K562 (cell line): ENCODE results near the gene KCTD16.

ENCODE experiments used
- CTCF ChIP-seq, 3 experiments: IDR thresholded peaks in 2 of 3; conservative IDR thresholded peaks in 1 of 3; 2 replicates each; pipeline ENCODE4 v1.5.1; 2011 to 2012; ENCODE audit warnings: low read length in 3 of 3, mild to moderate bottlenecking in 3 of 3, control low read depth in 2 of 3, improper control_type of control experiment in 1 of 3, inconsistent platforms in 1 of 3, low read depth in 1 of 3, mixed read lengths in 1 of 3, moderate library complexity in 1 of 3; ENCODE audit not compliant: insufficient read depth in 2 of 3
- EGR1 ChIP-seq: fragments of 450-650 bp; conservative IDR thresholded peaks from 2 replicates; pipeline ENCODE4 v1.6.1; 2017; ENCODE audit warnings: mild to moderate bottlenecking
- FUS ChIP-seq: fragments of 200-400 bp; formaldehyde crosslinking; optimal IDR thresholded peaks from 2 replicates; pipeline ENCODE3; 2017; ENCODE audit warnings: low read depth, low read length
- MXI1 ChIP-seq: IDR thresholded peaks from 2 replicates; pipeline ENCODE4 v1.6.1; 2011; ENCODE audit warnings: low read depth, mild to moderate bottlenecking, improper control_type of control experiment, low read length
- ZNF274 ChIP-seq: IDR thresholded peaks from 2 replicates; pipeline ENCODE4 v1.6.1; 2011; ENCODE audit warnings: low read depth, mild to moderate bottlenecking, low read length, moderate library complexity, borderline replicate concordance
- ZNF512 ChIP-seq: IDR thresholded peaks from 2 replicates; pipeline ENCODE4 v1.6.1; 2016; ENCODE audit warnings: missing genetic modification characterization, missing compliant biosample characterization

GRCh38 chr5:144361406-144361805 is 190.7 kb downstream of the KCTD16 start:
- TF ChIP-seq ZNF512, result no peak
- no peak for TF ChIP-seq FUS
- no peak for TF ChIP-seq MXI1
- TF ChIP-seq EGR1, result no peak
- TF ChIP-seq ZNF274, result no peak
- no peak for TF ChIP-seq CTCF (IDR thresholded peaks at IDR 0.05 in 2 of 3, conservative IDR thresholded peaks at IDR 0.05 in 1 of 3; ENCODE audit: insufficient read depth in 2 of 3, low read depth in 1 of 3, low read length in 3 of 3)
